Panc1 (cell line): ENCODE results near the gene IGFLR1. TPM values are rescaled to one million over a fixed set of nuclear protein-coding genes. Genes with fewer than 3 reads are reported as not detected.
A peak's percentile ranks its signal among the peaks of the same experiment; 100 is the strongest.

Source experiments
- ATAC-seq: fragments of 200-7000 bp; cut with Tn5 transposase; 2 replicates; pipeline ENCODE4 v1.9.1; 2020; ENCODE audit warnings: mild to moderate bottlenecking, moderate library complexity
- BruUV-seq: library from RNA; stranded (reverse); fragments of 400-500 nt; replicated peaks from 2 replicates; lab custom pipeline; 2021; lab: Mats Ljungman, UMichigan
- CTCF ChIA-PET: fragments of 300-600 bp; sonication (Branson Sonifier 250); formaldehyde crosslinking; loops from one replicate; lab custom pipeline; 2022; ENCODE audit warnings: antibody characterized with exemption; lab: Charles Lee
- POLR2A ChIA-PET: fragments of 300-600 bp; sonication (Branson Sonifier 250); formaldehyde crosslinking; loops from one replicate; lab custom pipeline; 2022; ENCODE audit warnings: antibody characterized with exemption; lab: Charles Lee
- DNase-seq: peaks from one replicate; pipeline ENCODE4 v3.0.0-alpha.2; 2010; ENCODE audit warnings: low read depth, low spot score
- H3K27ac ChIP-seq: 2 replicates; pipeline ENCODE4 v1.5.1; 2011; ENCODE audit warnings: mild to moderate bottlenecking, low read length, inconsistent platforms
- H3K27me3 ChIP-seq: fragments of 200-500 bp; sonication (Bioruptor generic); 2 replicates; pipeline ENCODE4 v1.6.0; 2014; ENCODE audit warnings: low read length, inconsistent platforms; ENCODE audit not compliant: control insufficient read depth, insufficient read depth
- H3K36me3 ChIP-seq: fragments of 200-500 bp; sonication (Bioruptor generic); 2 replicates; pipeline ENCODE4 v1.5.1; 2014; ENCODE audit warnings: inconsistent platforms, mild to moderate bottlenecking, low read length, moderate library complexity; ENCODE audit not compliant: control insufficient read depth, insufficient read depth
- H3K4me1 ChIP-seq: 2 replicates; pipeline ENCODE4 v1.5.1; 2011; ENCODE audit warnings: inconsistent platforms, mild to moderate bottlenecking, low read length, moderate library complexity; ENCODE audit not compliant: control insufficient read depth, insufficient read depth
- H3K4me3 ChIP-seq, 2 experiments: 2 replicates each; pipeline ENCODE4 v1.5.1; 2011 to 2012; ENCODE audit warnings: low read depth in 2 of 2, low read length in 2 of 2, mild to moderate bottlenecking in 2 of 2, inconsistent platforms in 1 of 2, moderate library complexity in 1 of 2
- H3K9me3 ChIP-seq: fragments of 200-500 bp; sonication (Bioruptor generic); 2 replicates; pipeline ENCODE4 v1.5.1; 2014; ENCODE audit warnings: low read depth, mild to moderate bottlenecking, inconsistent platforms, low read length, moderate library complexity; ENCODE audit not compliant: control insufficient read depth, insufficient read depth
- CTCF ChIP-seq: fragments of 450-650 bp; IDR thresholded peaks from 2 replicates; pipeline ENCODE4 v1.5.1; 2017; ENCODE audit warnings: mild to moderate bottlenecking
- POLR2AphosphoS5 ChIP-seq: IDR thresholded peaks from 2 replicates; pipeline ENCODE4 v1.6.1; 2012; ENCODE audit warnings: mild to moderate bottlenecking, low read depth, low read length, moderate library complexity
- REST ChIP-seq, 2 experiments: IDR thresholded peaks; 2 replicates each; pipeline ENCODE4 v1.6.1; 2011 to 2012; ENCODE audit warnings: low read depth in 2 of 2, control low read depth in 1 of 2, low read length in 1 of 2, mild to moderate bottlenecking in 1 of 2, moderate library complexity in 1 of 2; ENCODE audit not compliant: insufficient read depth in 1 of 2
- SIN3A ChIP-seq: IDR thresholded peaks from 2 replicates; pipeline ENCODE4 v1.6.1; 2012; ENCODE audit warnings: low read depth, mild to moderate bottlenecking, low read length, moderate library complexity, borderline replicate concordance; ENCODE audit not compliant: insufficient read depth
- TCF7L2 ChIP-seq: IDR thresholded peaks from 2 replicates; pipeline ENCODE4 v1.6.1; 2011; ENCODE audit warnings: mild to moderate bottlenecking, low read depth, low read length, inconsistent platforms
- in situ Hi-C: cut with HindIII; loops from 2 replicates; pipeline ENCODE4 v1.10.0; 2016; ENCODE audit warnings: low sequenced_read_pairs, low pct_unique_long_range_greater_than_20kb
- intact Hi-C: fragments of 100-400 bp; cut with micrococcal nuclease; formaldehyde crosslinking; loops from one replicate; pipeline ENCODE4 v1.10.0; 2022; ENCODE audit not compliant: unreplicated experiment
- total RNA-seq: library from RNA; stranded (reverse); gene quantifications from one replicate; pipeline ENCODE4 v1.2.1, GENCODE V29; 2021; ENCODE audit not compliant: unreplicated experiment

The IGFLR1 gene
- total RNA-seq, 1 experiment from 2014 or later: 12.5 TPM

- peak; percentile 96 for TF ChIP-seq POLR2AphosphoS5
- no peak for TF ChIP-seq REST (IDR thresholded peaks at IDR 0.05; ENCODE audit: insufficient read depth in 1 of 2, low read depth in 2 of 2, low read length in 1 of 2)
- TF ChIP-seq CTCF: no peak
- 0 out of 2 replicates have a peak, but pooled peaks have one; percentile 72 for TF ChIP-seq SIN3A
- TF ChIP-seq TCF7L2: peak; percentile 55; the same call in 1 of the 2 replicates
- peaks cover 24% of the 10 kb centered on the region for H3K4me1 ChIP-seq
- intact Hi-C loops: no loop called here
- no peaks in the 10 kb centered on the region for H3K27me3 ChIP-seq
- peak; percentile 90 for ATAC-seq
- H3K36me3 ChIP-seq: no peaks in the 10 kb centered on the region
- POLR2A ChIA-PET: interaction anchor here (0.5 to 1.2 kb wide), 6 partner anchors 9 to 183 kb away, joined by 3 to 9 read pairs (median 6); no protein-coding TSS in a partner anchor
- peak; percentile 100 for DNase-seq
- peak within 1 kb of the TSS; percentile 87 to 89 for H3K4me3 ChIP-seq
- peak within 1 kb of the TSS; percentile 92 for H3K27ac ChIP-seq
- no peaks in the 10 kb centered on the region for H3K9me3 ChIP-seq
- BruUV-seq: TSS peak; percentile 51
- in situ Hi-C loops: no loop called here
- CTCF ChIA-PET: interaction anchor here (0.6 to 0.9 kb wide), 5 partner anchors 11 to 251 kb away, joined by 3 to 7 read pairs (median 3); no protein-coding TSS in a partner anchor
These were observed 6.1 kb upstream of the IGFLR1 start, which contains the start of gene LIN37 for GRCh38 chr19:35748106-35749020. TSS of gene LIN37 (plus strand) at chr19:35748576. CDS start at chr19:35748725, 149 bp downstream.

- Histone ChIP-seq H3K27me3 (no peaks in the 10 kb centered on the region), H3K36me3 (no peaks in the 10 kb centered on the region), H3K9me3 (no peaks in the 10 kb centered on the region), H3K4me3 (peak overlapping the region; percentile 92 to 97), H3K4me1 (peaks cover 24% of the 10 kb centered on the region), H3K27ac (peak overlapping the region; percentile 98)
- ChIA-PET POLR2A (interaction anchor here (1.2 kb wide), 1 partner anchor 43 kb away, joined by 3 read pairs; no protein-coding TSS in a partner anchor), CTCF (no interaction called here)
- TF ChIP-seq CTCF (no peak), REST (IDR thresholded peaks at IDR 0.05; ENCODE audit: insufficient read depth in 1 of 2, low read depth in 2 of 2, low read length in 1 of 2) (no peak), TCF7L2 (no peak), POLR2AphosphoS5 (no peak), SIN3A (no peak)
- DNase-seq (no peak), ATAC-seq (no peak)
- intact Hi-C loops (no loop called here), in situ Hi-C loops (no loop called here)
- BruUV-seq: no TSS peak
These were observed 4.3 kb upstream of the IGFLR1 start for GRCh38 chr19:35746531-35746930.
